Measurements from ENCODE around the gene ADPRS.
A peak's percentile ranks its signal among the peaks of the same experiment; 100 is the strongest.

Gene ADPRS

GRCh38 chr1:36135330-36135667 is 46.6 kb downstream of the ADPRS start:
- DNase-seq = no peak

GRCh38 chr1:36135796-36136195 is 47.1 kb downstream of the ADPRS start:
- DNase-seq = no peak

DNA sequence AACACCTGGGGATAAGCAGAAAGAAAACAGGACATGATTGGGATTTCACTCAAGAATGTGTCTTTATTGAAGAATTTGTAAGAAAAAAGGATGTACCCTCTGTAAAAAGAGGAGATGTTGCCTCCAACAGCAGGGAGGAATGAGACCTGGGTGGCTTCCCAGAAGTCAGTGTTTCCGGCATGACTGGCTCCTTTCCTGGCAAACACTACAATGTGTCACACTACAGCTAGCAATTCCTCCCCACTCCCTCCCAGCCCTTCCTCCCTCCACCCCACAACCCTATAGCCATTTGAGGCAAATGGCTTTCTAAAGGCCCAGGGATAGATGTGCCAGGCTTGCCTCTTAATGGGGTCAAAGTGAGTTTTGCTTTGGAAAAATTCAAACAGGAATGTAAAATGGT is 47.8 kb downstream of the ADPRS start:
- DNase-seq = peak; percentile 93

GRCh38 chr1:36137226-36137625 is 48.5 kb downstream of the ADPRS start:
- no peak for DNase-seq

GRCh38 chr1:36137776-36138175 is 49.1 kb downstream of the ADPRS start:
- DNase-seq = no peak

- DNase-seq = no peak
These were observed 50.8 kb downstream of the ADPRS start for GRCh38 chr1:36139521-36139920.

DNA sequence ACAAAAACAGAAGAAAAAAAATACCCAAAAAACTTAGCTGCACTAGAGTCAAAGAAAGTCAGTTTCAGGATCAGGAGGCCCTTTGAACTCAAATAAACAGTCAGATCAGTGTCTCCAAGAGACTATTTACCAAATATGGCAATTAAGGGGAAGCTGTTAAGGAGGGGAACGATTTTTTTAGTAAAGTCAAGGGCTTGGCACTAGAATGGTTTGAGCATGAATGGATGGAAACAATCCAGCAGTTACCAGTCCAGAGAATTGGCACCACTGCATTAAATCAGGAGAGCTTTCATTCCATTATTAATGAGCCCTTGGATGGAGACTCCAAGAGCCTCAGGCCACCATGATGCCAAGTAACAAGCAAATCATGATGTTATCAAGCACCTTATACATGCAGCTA is 53.4 kb downstream of the ADPRS start:
- DNase-seq = no peak

DNA sequence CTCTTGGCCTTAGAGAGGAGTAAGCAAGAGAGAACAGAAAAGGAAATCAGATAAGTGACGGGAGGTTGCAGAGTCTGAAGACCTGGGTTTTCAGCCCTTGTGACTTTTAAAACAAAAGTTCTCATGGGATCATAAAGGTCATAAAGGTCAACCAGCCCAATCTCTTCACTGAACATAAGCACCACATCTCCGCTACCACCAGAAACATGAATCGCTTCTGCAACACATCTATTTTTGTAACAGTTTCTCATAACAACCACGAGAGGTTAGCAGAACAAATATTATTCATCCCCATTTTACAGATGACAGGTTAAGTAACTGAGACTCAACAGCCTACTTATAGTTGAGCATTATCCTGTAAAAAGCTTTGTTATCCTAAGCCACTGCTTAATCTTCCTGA is 54.7 kb downstream of the ADPRS start:
- DNase-seq = no peak

Measured in fibroblast of upper back skin (primary cell).